GM12864 (cell line): ENCODE measurements around the gene PTEN.
"Not testable (repeated sequence)": the region's sequence is repeated elsewhere in the genome, so short reads cannot be mapped to it uniquely, and the experiment has no call there.

ENCODE experiments used
- DNase-seq: peaks from one replicate; pipeline ENCODE4 v3.0.0-alpha.2; 2011; ENCODE audit warnings: low read depth
- H3K4me3 ChIP-seq: 2 replicates; pipeline ENCODE4 v1.5.1; 2011; ENCODE audit warnings: mild to moderate bottlenecking, low read depth, low read length, control low read depth
- CTCF ChIP-seq: IDR thresholded peaks from 2 replicates; pipeline ENCODE4 v1.5.1; 2011; ENCODE audit warnings: low read depth, mild to moderate bottlenecking, moderate library complexity, low read length, control low read depth, inconsistent platforms; ENCODE audit errors: missing control alignments

Gene PTEN

GRCh38 chr10:87846023-87846422, 17.4 kb upstream of the PTEN start:
- no peak for TF ChIP-seq CTCF
- DNase-seq: no peak
- H3K4me3 ChIP-seq: no peak overlapping the region

GRCh38 chr10:87846711-87847110, 16.7 kb upstream of the PTEN start:
- not testable (repeated sequence) for H3K4me3 ChIP-seq, DNase-seq

GRCh38 chr10:87847550-87847949, 15.9 kb upstream of the PTEN start:
- no peak for DNase-seq
- no peak for TF ChIP-seq CTCF
- H3K4me3 ChIP-seq: no peak overlapping the region

GRCh38 chr10:87849001-87849400, 14.4 kb upstream of the PTEN start:
- no peak for DNase-seq
- no peak overlapping the region for H3K4me3 ChIP-seq
- TF ChIP-seq CTCF: no peak

- peak; percentile 60 for TF ChIP-seq CTCF
- no peak overlapping the region for H3K4me3 ChIP-seq
- DNase-seq: no peak
Observed at GRCh38 chr10:87850742-87851205, 12.7 kb upstream of the PTEN start.

GRCh38 chr10:87852089-87852488, 11.3 kb upstream of the PTEN start:
- TF ChIP-seq CTCF: no peak
- no peak overlapping the region for H3K4me3 ChIP-seq
- DNase-seq: no peak

GRCh38 chr10:87855247-87855646, 8.2 kb upstream of the PTEN start:
- H3K4me3 ChIP-seq, DNase-seq: not testable (repeated sequence)

GRCh38 chr10:87855665-87856064, 7.8 kb upstream of the PTEN start:
- H3K4me3 ChIP-seq, DNase-seq: not testable (repeated sequence)
